ENCODE measurements around the gene KRTAP2-1. TPM values are rescaled to one million over a fixed set of nuclear protein-coding genes. Genes with fewer than 3 reads are reported as not detected.

The KRTAP2-1 gene
- total RNA-seq, 1 donor = not detected

- no peak for DNase-seq (ENCODE audit: insufficient read length, low spot score, missing footprints)
- Histone ChIP-seq H3K36me3 (ENCODE audit: insufficient read depth, low read length) (no peaks in the 10 kb centered on the region), H3K27me3 (ENCODE audit: insufficient read depth, low read length) (no peaks in the 10 kb centered on the region), H4K20me1 (ENCODE audit: insufficient read depth, low read length) (no peaks in the 10 kb centered on the region), H3K4me1 (ENCODE audit: insufficient read depth, low read length) (peaks cover 11% of the 10 kb centered on the region), H3K79me2 (ENCODE audit: insufficient read depth, low read length) (no peaks in the 10 kb centered on the region), H3K4me3 (ENCODE audit: insufficient read depth, low read length) (no peak overlapping the region), H3K27ac (ENCODE audit: low read depth, low read length) (peak overlapping the region; percentile 3), H3K4me2 (ENCODE audit: insufficient read depth, low read length) (no peak overlapping the region), H2AFZ (ENCODE audit: low read length) (no peak overlapping the region), H3K9me3 (ENCODE audit: low read depth, low read length) (no peaks in the 10 kb centered on the region)
- no peak for TF ChIP-seq CTCF (IDR thresholded peaks at IDR 0.05; ENCODE audit: extremely low read depth, low read depth, low read length)
Measured at GRCh38 chr17:41082626-41083025, 35.5 kb upstream of the KRTAP2-1 start.

GRCh38 chr17:41076788-41077187 is 29.7 kb upstream of the KRTAP2-1 start:
- no peak for DNase-seq (ENCODE audit: insufficient read length, low spot score, missing footprints)
- Histone ChIP-seq H3K36me3 (ENCODE audit: insufficient read depth, low read length) (no peaks in the 10 kb centered on the region), H3K27me3 (ENCODE audit: insufficient read depth, low read length) (no peaks in the 10 kb centered on the region), H3K27ac (ENCODE audit: low read depth, low read length) (no peak overlapping the region), H3K9me3 (ENCODE audit: low read depth, low read length) (no peaks in the 10 kb centered on the region), H3K4me2 (ENCODE audit: insufficient read depth, low read length) (no peak overlapping the region), H3K4me1 (ENCODE audit: insufficient read depth, low read length) (peaks cover 3% of the 10 kb centered on the region), H4K20me1 (ENCODE audit: insufficient read depth, low read length) (no peaks in the 10 kb centered on the region), H3K79me2 (ENCODE audit: insufficient read depth, low read length) (no peaks in the 10 kb centered on the region), H3K4me3 (ENCODE audit: insufficient read depth, low read length) (no peak overlapping the region), H2AFZ (ENCODE audit: low read length) (no peak overlapping the region)
- no peak for TF ChIP-seq CTCF (IDR thresholded peaks at IDR 0.05; ENCODE audit: extremely low read depth, low read depth, low read length)

GRCh38 chr17:41073676-41074075 is 26.6 kb upstream of the KRTAP2-1 start:
- no peak for TF ChIP-seq CTCF (IDR thresholded peaks at IDR 0.05; ENCODE audit: extremely low read depth, low read depth, low read length)
- Histone ChIP-seq H2AFZ (ENCODE audit: low read length) (no peak overlapping the region), H3K4me1 (ENCODE audit: insufficient read depth, low read length) (peaks cover 3% of the 10 kb centered on the region), H3K9me3 (ENCODE audit: low read depth, low read length) (no peaks in the 10 kb centered on the region), H3K4me2 (ENCODE audit: insufficient read depth, low read length) (no peak overlapping the region), H3K4me3 (ENCODE audit: insufficient read depth, low read length) (no peak overlapping the region), H3K36me3 (ENCODE audit: insufficient read depth, low read length) (no peaks in the 10 kb centered on the region), H3K79me2 (ENCODE audit: insufficient read depth, low read length) (no peaks in the 10 kb centered on the region), H3K27ac (ENCODE audit: low read depth, low read length) (no peak overlapping the region), H4K20me1 (ENCODE audit: insufficient read depth, low read length) (no peaks in the 10 kb centered on the region), H3K27me3 (ENCODE audit: insufficient read depth, low read length) (no peaks in the 10 kb centered on the region)
- no peak for DNase-seq (ENCODE audit: insufficient read length, low spot score, missing footprints)

- no peak overlapping the region for H3K27ac ChIP-seq (ENCODE audit: low read depth, low read length)
- H3K4me2 ChIP-seq (ENCODE audit: insufficient read depth, low read length) = no peak overlapping the region
Measured at GRCh38 chr17:41071606-41072360, 24.7 kb upstream of the KRTAP2-1 start.

More at GRCh38 chr17:41071606-41072360, 24.7 kb upstream of the KRTAP2-1 start:
- no peaks in the 10 kb centered on the region for H3K9me3 ChIP-seq (ENCODE audit: low read depth, low read length)
- TF ChIP-seq CTCF (IDR thresholded peaks at IDR 0.05; ENCODE audit: extremely low read depth, low read depth, low read length) = no peak
- no peak for DNase-seq (ENCODE audit: insufficient read length, low spot score, missing footprints)
- no peaks in the 10 kb centered on the region for H3K27me3 ChIP-seq (ENCODE audit: insufficient read depth, low read length)
- H4K20me1 ChIP-seq (ENCODE audit: insufficient read depth, low read length) = no peaks in the 10 kb centered on the region
- H3K4me3 ChIP-seq (ENCODE audit: insufficient read depth, low read length) = no peak overlapping the region
- H3K79me2 ChIP-seq (ENCODE audit: insufficient read depth, low read length) = no peaks in the 10 kb centered on the region
- no peaks in the 10 kb centered on the region for H3K36me3 ChIP-seq (ENCODE audit: insufficient read depth, low read length)
- peak overlapping the region; percentile 4 for H2AFZ ChIP-seq (ENCODE audit: low read length)
- peaks cover 3% of the 10 kb centered on the region for H3K4me1 ChIP-seq (ENCODE audit: insufficient read depth, low read length)
